Breast epithelium (tissue), 4 donors: ENCODE data around the gene LAS1L. TPM values are rescaled to one million over a fixed set of nuclear protein-coding genes. Genes with fewer than 3 reads are reported as not detected.

Experiments
- DNase-seq, 2 donors: peaks; one replicate each; pipeline ENCODE4 v3.0.0-alpha.2; 2019; ENCODE audit warnings: low spot score in 2 of 2
- H3K27ac ChIP-seq, 2 donors: fragments of 200-600 bp; sonication (generic) in 1 of 2; one replicate each; pipeline ENCODE4 v1.5.1; 2016 to 2019; ENCODE audit warnings: mild to moderate bottlenecking in 1 of 2
- H3K27me3 ChIP-seq, 2 donors: fragments of 200-600 bp; sonication (generic) in 1 of 2; one replicate each; pipeline versions ENCODE4 v1.5.1 to v1.6.0; 2017 to 2019; ENCODE audit warnings: control low read depth in 1 of 2, mild to moderate bottlenecking in 1 of 2
- H3K36me3 ChIP-seq: fragments of 200-600 bp; one replicate; pipeline ENCODE4 v1.5.1; 2019
- H3K4me1 ChIP-seq, 2 donors: fragments of 200-600 bp; sonication (generic); one replicate each; pipeline ENCODE4 v1.5.1; 2016 to 2019; ENCODE audit warnings: control low read depth in 1 of 2
- H3K4me3 ChIP-seq, 3 donors: fragments of 200-600 bp; sonication (generic); 1 replicate in 2 of 3; 2 replicates in 1 of 3; pipeline ENCODE4 v1.5.1; 2016 to 2019; ENCODE audit warnings: mild to moderate bottlenecking in 3 of 3, moderate library complexity in 2 of 3
- H3K9me3 ChIP-seq, 2 donors: fragments of 200-600 bp; sonication (generic) in 1 of 2; one replicate each; pipeline ENCODE4 v1.5.1; 2016 to 2019; ENCODE audit warnings: control low read depth in 1 of 2
- POLR2A ChIP-seq: fragments of 450-650 bp; IDR thresholded peaks from one replicate; pipeline ENCODE4 v1.6.1; 2016; ENCODE audit warnings: antibody characterized with exemption, mild to moderate bottlenecking, moderate library complexity
- POLR2AphosphoS5 ChIP-seq, 3 donors: sonication (generic); formaldehyde crosslinking; IDR thresholded peaks; one replicate each; pipeline ENCODE4 v1.6.1; 2017; ENCODE audit warnings: antibody characterized with exemption in 3 of 3
- intact Hi-C: fragments of 100-400 bp; cut with DNase I; formaldehyde crosslinking; loops from one replicate; pipeline ENCODE4 v1.15.1; 2023; ENCODE audit warnings: low total_unique reads
- total RNA-seq, 3 donors: library from RNA; depleted of rRNA; stranded (reverse); fragments of >200 nt; gene quantifications; one replicate each; pipeline ENCODE4 v1.1.0, GENCODE V29; 2016
- TF ChIP-seq, protein P1 (sequence below), 3 donors: fragments of 450-650 bp; IDR thresholded peaks; one replicate each; pipeline ENCODE4 v1.5.1; 2016 to 2017; ENCODE audit warnings: antibody characterized with exemption in 3 of 3, mild to moderate bottlenecking in 3 of 3, moderate library complexity in 3 of 3

The LAS1L gene
- total RNA-seq, 3 donors from 2014 or later = 26.9 to 35.4 (median 35.1) TPM

DNA sequence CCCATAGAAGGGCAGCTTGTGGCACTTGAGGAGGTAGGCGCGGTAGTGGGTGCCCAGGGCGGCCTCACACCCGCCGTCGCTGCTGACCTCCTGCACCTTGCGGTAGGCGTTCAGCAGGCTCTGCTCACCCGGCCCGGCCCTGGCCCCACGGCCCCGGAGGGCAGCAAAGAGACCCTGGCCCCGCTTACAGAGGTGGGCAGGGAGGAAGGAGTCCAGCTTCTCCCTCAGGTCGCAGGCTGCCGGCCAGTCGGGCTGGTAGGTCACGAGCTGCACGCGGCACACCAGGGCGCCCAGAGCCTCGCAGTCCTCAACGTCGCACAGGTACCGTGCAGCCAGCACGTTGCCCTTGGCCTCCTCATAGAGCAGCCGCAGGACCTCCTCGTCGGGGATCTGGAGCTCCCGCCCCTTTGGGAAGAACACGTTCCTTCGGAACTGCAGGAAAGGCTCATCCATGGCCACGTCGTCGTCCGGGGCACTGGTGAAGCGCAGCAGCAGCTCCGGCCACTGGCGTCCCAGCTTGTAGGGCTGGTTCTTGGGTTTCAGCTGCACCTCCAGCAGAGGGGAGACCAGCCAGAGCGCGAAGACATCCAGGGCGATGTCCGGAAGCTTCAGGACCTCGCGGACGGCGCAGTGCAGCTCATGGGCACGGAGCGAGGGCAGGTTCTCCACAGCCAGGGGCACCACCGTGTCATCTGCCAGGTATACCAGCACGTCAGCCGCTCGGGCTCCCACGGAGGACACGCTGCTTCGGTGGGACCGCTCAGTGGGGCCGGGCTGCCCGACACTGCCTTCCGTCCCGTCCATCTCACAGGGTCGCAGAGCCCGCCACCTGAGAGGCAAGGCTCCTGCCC, 17.1 kb upstream of the LAS1L start:
- DNase-seq = no peak
- peaks cover 0 to 49% of the 10 kb centered on the region in 2 donors for H3K27me3 ChIP-seq
- TF ChIP-seq, protein P1, sequence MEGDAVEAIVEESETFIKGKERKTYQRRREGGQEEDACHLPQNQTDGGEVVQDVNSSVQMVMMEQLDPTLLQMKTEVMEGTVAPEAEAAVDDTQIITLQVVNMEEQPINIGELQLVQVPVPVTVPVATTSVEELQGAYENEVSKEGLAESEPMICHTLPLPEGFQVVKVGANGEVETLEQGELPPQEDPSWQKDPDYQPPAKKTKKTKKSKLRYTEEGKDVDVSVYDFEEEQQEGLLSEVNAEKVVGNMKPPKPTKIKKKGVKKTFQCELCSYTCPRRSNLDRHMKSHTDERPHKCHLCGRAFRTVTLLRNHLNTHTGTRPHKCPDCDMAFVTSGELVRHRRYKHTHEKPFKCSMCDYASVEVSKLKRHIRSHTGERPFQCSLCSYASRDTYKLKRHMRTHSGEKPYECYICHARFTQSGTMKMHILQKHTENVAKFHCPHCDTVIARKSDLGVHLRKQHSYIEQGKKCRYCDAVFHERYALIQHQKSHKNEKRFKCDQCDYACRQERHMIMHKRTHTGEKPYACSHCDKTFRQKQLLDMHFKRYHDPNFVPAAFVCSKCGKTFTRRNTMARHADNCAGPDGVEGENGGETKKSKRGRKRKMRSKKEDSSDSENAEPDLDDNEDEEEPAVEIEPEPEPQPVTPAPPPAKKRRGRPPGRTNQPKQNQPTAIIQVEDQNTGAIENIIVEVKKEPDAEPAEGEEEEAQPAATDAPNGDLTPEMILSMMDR (IDR thresholded peaks at IDR 0.05) = no peak
- TF ChIP-seq POLR2A (no peak), POLR2AphosphoS5 (IDR thresholded peaks at IDR 0.05) (no peak)
- intact Hi-C loops = no loop called here
- no peaks in the 10 kb centered on the region for H3K4me1 ChIP-seq
- H3K4me3 ChIP-seq = no peak overlapping the region
- no peak overlapping the region for H3K27ac ChIP-seq
- H3K36me3 ChIP-seq = no peaks in the 10 kb centered on the region
- no peaks in the 10 kb centered on the region for H3K9me3 ChIP-seq

DNA sequence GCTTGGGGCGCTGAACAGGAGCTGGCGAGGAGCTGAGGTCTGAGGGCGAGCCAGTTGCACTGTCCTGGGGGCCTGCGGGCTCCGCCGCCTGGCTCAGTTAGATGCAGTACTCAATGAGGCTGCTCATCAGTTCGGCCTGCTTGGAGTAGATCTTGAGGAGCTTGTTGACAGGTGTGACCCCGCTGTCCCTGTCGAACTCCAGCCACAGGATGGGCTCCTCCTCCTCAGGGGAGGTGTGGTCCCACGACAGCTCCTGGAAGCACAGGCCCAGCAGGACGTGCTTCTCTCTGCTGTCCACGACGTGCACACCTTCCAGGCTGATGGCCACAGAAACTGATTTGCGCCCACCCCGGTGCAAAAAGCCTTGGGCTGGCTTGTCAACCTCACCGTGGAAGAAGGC, 16.5 kb upstream of the LAS1L start:
- H3K27ac ChIP-seq = no peak overlapping the region
- peaks cover 0 to 47% of the 10 kb centered on the region in 2 donors for H3K27me3 ChIP-seq
- H3K9me3 ChIP-seq = no peaks in the 10 kb centered on the region
- H3K4me3 ChIP-seq = no peak overlapping the region
- no peaks in the 10 kb centered on the region for H3K36me3 ChIP-seq
- intact Hi-C loops = no loop called here
- DNase-seq = no peak
- TF ChIP-seq POLR2AphosphoS5 (IDR thresholded peaks at IDR 0.05) (no peak), POLR2A (no peak)
- TF ChIP-seq, protein P1 (IDR thresholded peaks at IDR 0.05) = no peak
- no peaks in the 10 kb centered on the region for H3K4me1 ChIP-seq

DNA sequence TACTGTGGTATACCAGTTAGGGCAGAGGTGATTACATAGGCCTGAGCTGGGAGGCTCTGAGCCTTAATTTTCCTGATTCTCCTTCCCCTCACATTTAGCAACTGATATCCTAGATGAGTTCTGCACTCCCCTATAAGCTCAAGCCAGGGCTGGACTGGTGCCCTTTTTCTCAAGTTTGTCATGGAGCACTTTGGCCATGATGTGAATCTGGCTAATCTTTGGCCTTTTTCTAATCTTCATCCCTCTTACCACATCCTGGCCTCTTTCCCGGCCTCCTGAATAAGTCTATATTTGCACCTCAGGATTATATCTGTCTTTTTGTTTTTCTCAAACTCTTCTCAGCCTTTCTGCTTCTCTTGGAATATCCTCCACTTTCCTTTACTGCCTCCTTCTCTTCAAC, 10.9 kb upstream of the LAS1L start:
- no peak for DNase-seq
- Histone ChIP-seq H3K4me1 (no peaks in the 10 kb centered on the region), H3K9me3 (no peaks in the 10 kb centered on the region), H3K4me3 (no peak overlapping the region), H3K27me3 (peaks cover 0 to 48% of the 10 kb centered on the region in 2 donors), H3K27ac (no peak overlapping the region), H3K36me3 (no peaks in the 10 kb centered on the region)
- intact Hi-C loops = no loop called here
- TF ChIP-seq, protein P1 (IDR thresholded peaks at IDR 0.05) = no peak
- TF ChIP-seq POLR2A (no peak), POLR2AphosphoS5 (IDR thresholded peaks at IDR 0.05) (no peak)

DNA sequence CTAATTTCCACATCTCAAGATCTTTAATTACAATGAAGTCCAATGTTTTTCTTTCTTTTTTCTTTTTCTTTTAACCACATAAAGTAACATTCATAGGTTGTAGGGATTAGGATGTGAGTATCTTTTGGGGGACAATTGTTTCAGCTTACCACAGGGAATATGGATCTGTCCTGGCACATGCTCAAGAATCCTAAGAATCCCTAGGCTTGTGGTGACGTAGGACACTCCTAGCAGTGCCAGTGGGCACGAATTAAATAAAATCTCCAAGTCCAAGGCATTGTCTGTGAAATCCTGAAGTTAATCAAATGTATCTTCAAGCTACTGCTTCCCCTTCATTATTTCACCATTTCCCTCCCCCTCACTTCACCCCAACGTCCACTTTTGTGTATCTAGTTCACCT, 2.6 kb upstream of the LAS1L start:
- H3K9me3 ChIP-seq = no peaks in the 10 kb centered on the region
- no peak overlapping the region for H3K27ac ChIP-seq
- H3K27me3 ChIP-seq = peaks cover 0 to 59% of the 10 kb centered on the region in 2 donors
- H3K4me1 ChIP-seq = no peaks in the 10 kb centered on the region
- no peaks in the 10 kb centered on the region for H3K36me3 ChIP-seq
- H3K4me3 ChIP-seq = no peak overlapping the region
- no peak for DNase-seq
- intact Hi-C loops = no loop called here
- TF ChIP-seq POLR2AphosphoS5 (IDR thresholded peaks at IDR 0.05) (no peak), POLR2A (no peak)
- TF ChIP-seq, protein P1 (IDR thresholded peaks at IDR 0.05) = no peak

DNA sequence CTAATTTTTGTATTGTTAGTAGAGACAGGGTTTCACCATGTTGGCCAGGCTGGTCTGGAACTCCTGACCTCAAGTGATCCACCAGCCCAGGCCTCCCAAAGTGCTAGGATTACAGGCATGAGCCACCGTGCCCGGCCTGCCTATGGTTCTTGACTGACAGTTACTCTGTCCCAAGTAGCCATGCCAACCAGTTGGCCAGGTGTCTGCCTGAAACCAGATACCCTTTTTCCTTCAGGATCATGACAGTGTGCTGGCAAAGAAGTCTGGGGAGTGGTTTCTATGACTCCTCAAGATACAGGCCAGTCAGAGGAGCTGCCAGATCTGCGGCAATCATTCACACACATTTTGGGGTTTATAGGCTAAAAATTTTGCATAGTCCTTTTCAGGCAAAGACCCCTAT, 1.7 kb upstream of the LAS1L start:
- Histone ChIP-seq H3K9me3 (no peaks in the 10 kb centered on the region), H3K36me3 (no peaks in the 10 kb centered on the region), H3K27me3 (peaks cover 0 to 56% of the 10 kb centered on the region in 2 donors), H3K27ac (no peak overlapping the region), H3K4me1 (no peaks in the 10 kb centered on the region), H3K4me3 (no peak overlapping the region)
- no peak for DNase-seq
- intact Hi-C loops = no loop called here
- TF ChIP-seq, protein P1 (IDR thresholded peaks at IDR 0.05) = no peak
